HepG2 (cell line): ENCODE measurements around the gene ELP5. TPM values are rescaled to one million over a fixed set of nuclear protein-coding genes. Genes with fewer than 3 reads are reported as not detected.

ENCODE experiments used
- ELF4 ChIP-seq: sonication (generic); formaldehyde crosslinking; IDR thresholded peaks from 2 replicates; pipeline ENCODE4 v1.5.0; 2020; ENCODE audit warnings: missing genetic modification reagents, mild to moderate bottlenecking, moderate library complexity, borderline replicate concordance
- HMGA1 ChIP-seq: sonication (generic); formaldehyde crosslinking; conservative IDR thresholded peaks from 2 replicates; pipeline ENCODE4 v1.4.0; 2020; ENCODE audit warnings: missing genetic modification reagents
- KAT2B ChIP-seq: fragments of 150-350 bp; IDR thresholded peaks from 2 replicates; pipeline ENCODE4 v1.6.1; 2014; ENCODE audit warnings: low read depth, low read length, borderline replicate concordance
- MAX ChIP-seq: IDR thresholded peaks from 2 replicates; pipeline ENCODE4 v1.6.1; 2012; ENCODE audit warnings: inconsistent platforms
- SOX6 ChIP-seq, 2 experiments: fragments of 450-650 bp in 1 of 2; sonication (generic) in 1 of 2; formaldehyde crosslinking in 1 of 2; IDR thresholded peaks; 2 replicates each; pipeline versions ENCODE4 v1.4.0 to v1.6.1; 2017 to 2020; ENCODE audit warnings: antibody characterized with exemption in 1 of 2, mild to moderate bottlenecking in 1 of 2, missing genetic modification reagents in 1 of 2
- SYNCRIP ChIP-seq: fragments of 200-400 bp; formaldehyde crosslinking; IDR thresholded peaks from 2 replicates; pipeline ENCODE4 v1.6.1; 2018; ENCODE audit warnings: mild to moderate bottlenecking, low read depth, low read length; ENCODE audit not compliant: insufficient read depth
- THYN1 ChIP-seq: sonication (generic); formaldehyde crosslinking; IDR thresholded peaks from 2 replicates; pipeline ENCODE4 v1.8.1; 2023; ENCODE audit warnings: low read depth, mild to moderate bottlenecking, moderate library complexity, missing genetic modification reagents, borderline replicate concordance
- ZBTB26 ChIP-seq: IDR thresholded peaks from 2 replicates; pipeline ENCODE4 v1.6.1; 2016; ENCODE audit warnings: missing compliant biosample characterization, missing genetic modification reagents, borderline replicate concordance
- ZBTB8A ChIP-seq: sonication (generic); formaldehyde crosslinking; IDR thresholded peaks from 2 replicates; pipeline ENCODE4 v1.4.0; 2020; ENCODE audit warnings: mild to moderate bottlenecking, low read depth, missing genetic modification reagents, borderline replicate concordance
- ZNF224 ChIP-seq: sonication (generic); formaldehyde crosslinking; IDR thresholded peaks from 2 replicates; pipeline ENCODE4 v1.5.0; 2020; ENCODE audit warnings: mild to moderate bottlenecking, missing genetic modification reagents
- ZNF253 ChIP-seq: sonication (generic); formaldehyde crosslinking; IDR thresholded peaks from 2 replicates; pipeline ENCODE4 v1.8.0; 2022; ENCODE audit warnings: mild to moderate bottlenecking, missing genetic modification reagents, borderline replicate concordance
- ZNF431 ChIP-seq: sonication (generic); formaldehyde crosslinking; IDR thresholded peaks from 2 replicates; pipeline ENCODE4 v1.9.0; 2022; ENCODE audit warnings: missing genetic modification reagents, low read depth, mild to moderate bottlenecking, borderline replicate concordance
- ZNF530 ChIP-seq: sonication (generic); formaldehyde crosslinking; IDR thresholded peaks from 2 replicates; pipeline ENCODE4 v1.5.0; 2020; ENCODE audit warnings: low read depth, mild to moderate bottlenecking, missing genetic modification reagents
- polyA plus RNA-seq, 8 experiments: library from polyadenylated mRNA; depleted of rRNA in 3 of 8; stranded (reverse) in 7 of 8; unstranded in 1 of 8; fragments of >200 nt; fragmentation: Illumina TruSeq in 4 of 8; extraction: Trizol in 4 of 8; gene quantifications; 2 replicates each; pipeline versions ENCODE4 v1.2.1 to v1.2.3, GENCODE V29; 2011 to 2016; ENCODE audit warnings: low read depth in 4 of 8, missing spikeins in 1 of 8, mixed read lengths in 1 of 8; ENCODE audit not compliant: insufficient read depth in 1 of 8
- total RNA-seq, 5 experiments: library from RNA; depleted of rRNA; stranded (reverse); fragments of >200 nt; fragmentation: Illumina TruSeq; extraction: Trizol; gene quantifications; 2 replicates each; pipeline ENCODE4 v1.2.3, GENCODE V29; 2016; ENCODE audit warnings: low read depth in 1 of 5
- TF ChIP-seq, protein P1 (sequence below): IDR thresholded peaks from 2 replicates; pipeline ENCODE4 v1.6.1; 2016; ENCODE audit warnings: low read depth, missing genetic modification reagents, missing compliant biosample characterization
- TF ChIP-seq, protein P2 (sequence below): sonication (generic); formaldehyde crosslinking; conservative IDR thresholded peaks from 2 replicates; pipeline ENCODE4 v1.8.0; 2022; ENCODE audit warnings: missing genetic modification reagents
- TF ChIP-seq, protein P3 (sequence below): sonication (generic); formaldehyde crosslinking; IDR thresholded peaks from 2 replicates; pipeline ENCODE4 v1.4.0; 2020; ENCODE audit warnings: missing genetic modification reagents

ELP5 gene
- total and polyA plus RNA-seq, 2 of the 13 experiments (the other 11 are each of a cell fraction or from before 2014, with no cell fraction given), result 67.6 to 69.8 TPM

DNA sequence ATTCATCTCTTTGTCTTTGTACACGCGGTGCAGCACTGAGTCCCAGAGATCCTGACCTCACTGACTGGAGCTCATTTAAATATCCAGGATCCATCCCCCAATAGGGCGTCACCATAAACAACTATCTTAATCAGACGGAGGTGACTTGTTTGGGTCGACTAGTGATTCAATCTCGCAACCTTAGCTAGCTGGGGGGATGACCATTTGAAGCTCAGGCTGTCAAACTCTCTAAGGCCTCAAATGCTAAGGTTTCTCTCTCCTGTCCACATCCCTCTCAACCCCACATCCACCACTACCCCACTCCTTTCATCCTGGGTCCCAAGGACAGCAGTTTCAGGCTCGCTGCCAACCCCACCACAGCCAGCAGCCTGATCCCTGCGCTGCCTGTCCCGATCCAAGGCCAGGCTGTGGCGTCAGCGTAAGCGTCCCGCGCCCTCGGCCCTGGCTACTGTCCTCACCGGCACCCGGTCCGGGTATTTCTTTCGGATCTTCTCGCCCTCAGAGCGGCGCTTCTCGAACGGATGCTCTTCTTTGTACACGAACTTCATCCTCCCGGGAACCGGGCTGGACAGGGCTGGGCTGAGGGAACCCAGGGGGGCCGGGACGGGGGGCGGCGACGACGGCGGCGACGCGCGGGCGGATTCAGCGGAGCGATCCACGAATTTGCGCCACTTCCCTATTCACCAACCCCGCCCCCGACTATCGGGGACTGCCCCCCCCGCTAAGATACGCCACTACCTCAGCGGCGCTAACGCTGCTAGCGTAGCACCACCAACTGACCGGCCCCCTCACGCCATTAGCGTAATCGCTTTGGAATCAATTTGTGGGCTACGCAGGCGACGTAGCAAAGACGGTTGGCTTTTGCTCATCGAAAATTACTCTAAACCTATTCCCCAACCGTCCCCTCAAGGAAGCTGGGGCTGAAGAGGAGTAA, 10.0 kb upstream of the ELP5 start, which contains the start of gene GABARAP (continued):
- TF ChIP-seq ZNF431 (no peak), ZNF224 (CRISPR knock-in tag) (no peak; the same call in 1 of the 2 replicates), THYN1 (CRISPR knock-in tag) (no peak), ZNF530 (CRISPR knock-in tag) (no peak), ZBTB26 (CRISPR knock-in tag) (no peak; the same call in 1 of the 2 replicates), ZBTB8A (CRISPR knock-in tag) (0 out of 2 replicates have a peak, but pooled peaks have one; percentile 18), MAX (peak; percentile 44), ZNF253 (CRISPR knock-in tag) (no peak), HMGA1 (CRISPR knock-in tag) (no peak), SYNCRIP (no peak), SOX6 (IDR thresholded peaks at IDR 0.05) (no peak), SOX6 (CRISPR knock-in tag; IDR thresholded peaks at IDR 0.05) (0 out of 2 replicates have a peak, but pooled peaks have one; percentile 39), ELF4 (CRISPR knock-in tag) (0 out of 2 replicates have a peak, but pooled peaks have one; percentile 11), KAT2B (no peak)
- TF ChIP-seq, protein P1, sequence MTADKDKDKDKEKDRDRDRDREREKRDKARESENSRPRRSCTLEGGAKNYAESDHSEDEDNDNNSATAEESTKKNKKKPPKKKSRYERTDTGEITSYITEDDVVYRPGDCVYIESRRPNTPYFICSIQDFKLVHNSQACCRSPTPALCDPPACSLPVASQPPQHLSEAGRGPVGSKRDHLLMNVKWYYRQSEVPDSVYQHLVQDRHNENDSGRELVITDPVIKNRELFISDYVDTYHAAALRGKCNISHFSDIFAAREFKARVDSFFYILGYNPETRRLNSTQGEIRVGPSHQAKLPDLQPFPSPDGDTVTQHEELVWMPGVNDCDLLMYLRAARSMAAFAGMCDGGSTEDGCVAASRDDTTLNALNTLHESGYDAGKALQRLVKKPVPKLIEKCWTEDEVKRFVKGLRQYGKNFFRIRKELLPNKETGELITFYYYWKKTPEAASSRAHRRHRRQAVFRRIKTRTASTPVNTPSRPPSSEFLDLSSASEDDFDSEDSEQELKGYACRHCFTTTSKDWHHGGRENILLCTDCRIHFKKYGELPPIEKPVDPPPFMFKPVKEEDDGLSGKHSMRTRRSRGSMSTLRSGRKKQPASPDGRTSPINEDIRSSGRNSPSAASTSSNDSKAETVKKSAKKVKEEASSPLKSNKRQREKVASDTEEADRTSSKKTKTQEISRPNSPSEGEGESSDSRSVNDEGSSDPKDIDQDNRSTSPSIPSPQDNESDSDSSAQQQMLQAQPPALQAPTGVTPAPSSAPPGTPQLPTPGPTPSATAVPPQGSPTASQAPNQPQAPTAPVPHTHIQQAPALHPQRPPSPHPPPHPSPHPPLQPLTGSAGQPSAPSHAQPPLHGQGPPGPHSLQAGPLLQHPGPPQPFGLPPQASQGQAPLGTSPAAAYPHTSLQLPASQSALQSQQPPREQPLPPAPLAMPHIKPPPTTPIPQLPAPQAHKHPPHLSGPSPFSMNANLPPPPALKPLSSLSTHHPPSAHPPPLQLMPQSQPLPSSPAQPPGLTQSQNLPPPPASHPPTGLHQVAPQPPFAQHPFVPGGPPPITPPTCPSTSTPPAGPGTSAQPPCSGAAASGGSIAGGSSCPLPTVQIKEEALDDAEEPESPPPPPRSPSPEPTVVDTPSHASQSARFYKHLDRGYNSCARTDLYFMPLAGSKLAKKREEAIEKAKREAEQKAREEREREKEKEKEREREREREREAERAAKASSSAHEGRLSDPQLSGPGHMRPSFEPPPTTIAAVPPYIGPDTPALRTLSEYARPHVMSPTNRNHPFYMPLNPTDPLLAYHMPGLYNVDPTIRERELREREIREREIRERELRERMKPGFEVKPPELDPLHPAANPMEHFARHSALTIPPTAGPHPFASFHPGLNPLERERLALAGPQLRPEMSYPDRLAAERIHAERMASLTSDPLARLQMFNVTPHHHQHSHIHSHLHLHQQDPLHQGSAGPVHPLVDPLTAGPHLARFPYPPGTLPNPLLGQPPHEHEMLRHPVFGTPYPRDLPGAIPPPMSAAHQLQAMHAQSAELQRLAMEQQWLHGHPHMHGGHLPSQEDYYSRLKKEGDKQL (CRISPR knock-in tag), result no peak
- TF ChIP-seq, protein P2, sequence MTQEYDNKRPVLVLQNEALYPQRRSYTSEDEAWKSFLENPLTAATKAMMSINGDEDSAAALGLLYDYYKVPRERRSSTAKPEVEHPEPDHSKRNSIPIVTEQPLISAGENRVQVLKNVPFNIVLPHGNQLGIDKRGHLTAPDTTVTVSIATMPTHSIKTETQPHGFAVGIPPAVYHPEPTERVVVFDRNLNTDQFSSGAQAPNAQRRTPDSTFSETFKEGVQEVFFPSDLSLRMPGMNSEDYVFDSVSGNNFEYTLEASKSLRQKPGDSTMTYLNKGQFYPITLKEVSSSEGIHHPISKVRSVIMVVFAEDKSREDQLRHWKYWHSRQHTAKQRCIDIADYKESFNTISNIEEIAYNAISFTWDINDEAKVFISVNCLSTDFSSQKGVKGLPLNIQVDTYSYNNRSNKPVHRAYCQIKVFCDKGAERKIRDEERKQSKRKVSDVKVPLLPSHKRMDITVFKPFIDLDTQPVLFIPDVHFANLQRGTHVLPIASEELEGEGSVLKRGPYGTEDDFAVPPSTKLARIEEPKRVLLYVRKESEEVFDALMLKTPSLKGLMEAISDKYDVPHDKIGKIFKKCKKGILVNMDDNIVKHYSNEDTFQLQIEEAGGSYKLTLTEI (CRISPR knock-in tag), result no peak
- TF ChIP-seq, protein P3, sequence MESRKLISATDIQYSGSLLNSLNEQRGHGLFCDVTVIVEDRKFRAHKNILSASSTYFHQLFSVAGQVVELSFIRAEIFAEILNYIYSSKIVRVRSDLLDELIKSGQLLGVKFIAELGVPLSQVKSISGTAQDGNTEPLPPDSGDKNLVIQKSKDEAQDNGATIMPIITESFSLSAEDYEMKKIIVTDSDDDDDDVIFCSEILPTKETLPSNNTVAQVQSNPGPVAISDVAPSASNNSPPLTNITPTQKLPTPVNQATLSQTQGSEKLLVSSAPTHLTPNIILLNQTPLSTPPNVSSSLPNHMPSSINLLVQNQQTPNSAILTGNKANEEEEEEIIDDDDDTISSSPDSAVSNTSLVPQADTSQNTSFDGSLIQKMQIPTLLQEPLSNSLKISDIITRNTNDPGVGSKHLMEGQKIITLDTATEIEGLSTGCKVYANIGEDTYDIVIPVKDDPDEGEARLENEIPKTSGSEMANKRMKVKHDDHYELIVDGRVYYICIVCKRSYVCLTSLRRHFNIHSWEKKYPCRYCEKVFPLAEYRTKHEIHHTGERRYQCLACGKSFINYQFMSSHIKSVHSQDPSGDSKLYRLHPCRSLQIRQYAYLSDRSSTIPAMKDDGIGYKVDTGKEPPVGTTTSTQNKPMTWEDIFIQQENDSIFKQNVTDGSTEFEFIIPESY (CRISPR knock-in tag), result no peak
